AG09309 (cell line): Measurements from ENCODE around the gene APBA2.

Experiments used
- DNase-seq: peaks from one replicate; pipeline ENCODE4 v3.0.0-alpha.2; 2010; ENCODE audit warnings: low read depth
- H3K4me3 ChIP-seq: 2 replicates; pipeline ENCODE4 v1.5.1; 2011; ENCODE audit warnings: mild to moderate bottlenecking, low read depth, low read length, moderate library complexity; ENCODE audit not compliant: control insufficient read depth
- CTCF ChIP-seq: IDR thresholded peaks from 2 replicates; pipeline ENCODE4 v1.5.1; 2011; ENCODE audit warnings: mild to moderate bottlenecking, low read depth, low read length, inconsistent platforms; ENCODE audit not compliant: insufficient read depth, control insufficient read depth; ENCODE audit errors: missing control alignments

Gene APBA2

GRCh38 chr15:29059871-29060640 lies 174.3 kb downstream of the APBA2 start:
- no peak for TF ChIP-seq CTCF
- no peak overlapping the region for H3K4me3 ChIP-seq
- DNase-seq = no peak

GRCh38 chr15:29061746-29062145 lies 176.0 kb downstream of the APBA2 start:
- no peak for TF ChIP-seq CTCF
- no peak overlapping the region for H3K4me3 ChIP-seq
- no peak for DNase-seq

GRCh38 chr15:29062179-29062591 lies 176.4 kb downstream of the APBA2 start:
- DNase-seq = no peak
- H3K4me3 ChIP-seq = no peak overlapping the region
- no peak for TF ChIP-seq CTCF

- H3K4me3 ChIP-seq = no peak overlapping the region
- no peak for TF ChIP-seq CTCF
- DNase-seq = no peak
These were observed 176.9 kb downstream of the APBA2 start for GRCh38 chr15:29062626-29063025.

GRCh38 chr15:29063646-29064045 lies 177.9 kb downstream of the APBA2 start:
- no peak for DNase-seq
- no peak overlapping the region for H3K4me3 ChIP-seq
- no peak for TF ChIP-seq CTCF

GRCh38 chr15:29064290-29064689 lies 178.5 kb downstream of the APBA2 start:
- no peak for DNase-seq
- H3K4me3 ChIP-seq = no peak overlapping the region
- no peak for TF ChIP-seq CTCF
